H9 (cell line): ENCODE data around the gene VAV3. TPM values are rescaled to one million over a fixed set of nuclear protein-coding genes. Genes with fewer than 3 reads are reported as not detected.

Source experiments
- DNase-seq: peaks from one replicate; pipeline ENCODE4 v3.0.0-alpha.2; 2017
- H2AFZ ChIP-seq: one replicate; pipeline ENCODE4 v1.6.1; 2013; ENCODE audit warnings: mild to moderate bottlenecking, low read length, control low read depth, moderate library complexity
- H2AK5ac ChIP-seq: 2 replicates; pipeline ENCODE4 v1.6.1; 2013; ENCODE audit warnings: low read length, control low read depth, mixed read lengths; ENCODE audit not compliant: insufficient read length
- H2BK120ac ChIP-seq: one replicate; pipeline ENCODE4 v1.6.1; 2013; ENCODE audit warnings: low read depth, mild to moderate bottlenecking, low read length, control low read depth, inconsistent platforms; ENCODE audit not compliant: poor library complexity, severe bottlenecking
- H2BK12ac ChIP-seq: 2 replicates; pipeline ENCODE4 v1.6.1; 2013; ENCODE audit warnings: low read length, control low read depth, mixed read lengths, low read depth; ENCODE audit not compliant: insufficient read length
- H2BK15ac ChIP-seq: 2 replicates; pipeline ENCODE4 v1.6.1; 2013; ENCODE audit warnings: low read depth, low read length, control low read depth
- H2BK20ac ChIP-seq: one replicate; pipeline ENCODE4 v1.6.1; 2013; ENCODE audit warnings: low read depth, mild to moderate bottlenecking, low read length, control low read depth, inconsistent platforms; ENCODE audit not compliant: poor library complexity, severe bottlenecking
- H2BK5ac ChIP-seq: 2 replicates; pipeline ENCODE4 v1.6.1; 2013; ENCODE audit warnings: low read length, control low read depth, mixed read lengths; ENCODE audit not compliant: insufficient read length
- H3K14ac ChIP-seq: 2 replicates; pipeline ENCODE4 v1.6.1; 2013; ENCODE audit warnings: low read length, control low read depth; ENCODE audit not compliant: insufficient read depth
- H3K18ac ChIP-seq: 2 replicates; pipeline ENCODE4 v1.6.1; 2013; ENCODE audit warnings: low read depth, mild to moderate bottlenecking, mixed read lengths, low read length, control low read depth; ENCODE audit not compliant: insufficient read length
- H3K23ac ChIP-seq: 2 replicates; pipeline ENCODE4 v1.6.1; 2013; ENCODE audit warnings: low read length, control low read depth, mixed read lengths, low read depth; ENCODE audit not compliant: insufficient read length
- H3K23me2 ChIP-seq: 2 replicates; pipeline ENCODE4 v1.6.1; 2013; ENCODE audit warnings: low read depth, mild to moderate bottlenecking, mixed read lengths, low read length, control low read depth; ENCODE audit not compliant: insufficient read length, poor library complexity, severe bottlenecking
- H3K27ac ChIP-seq: 2 replicates; pipeline ENCODE4 v1.5.1; 2013; ENCODE audit warnings: low read length, control low read depth, mixed read lengths, low read depth; ENCODE audit not compliant: insufficient read length
- H3K27me3 ChIP-seq: 2 replicates; pipeline ENCODE4 v1.6.1; 2013; ENCODE audit warnings: low read length, control low read depth, inconsistent platforms; ENCODE audit not compliant: insufficient read depth
- H3K4ac ChIP-seq: 2 replicates; pipeline ENCODE4 v1.6.1; 2013; ENCODE audit warnings: low read depth, mild to moderate bottlenecking, control low read depth, inconsistent platforms, low read length, moderate library complexity
- H3K4me1 ChIP-seq: 2 replicates; pipeline ENCODE4 v1.6.1; 2013; ENCODE audit warnings: low read length, control low read depth, inconsistent platforms; ENCODE audit not compliant: insufficient read depth
- H3K4me2 ChIP-seq: 2 replicates; pipeline ENCODE4 v1.6.1; 2013; ENCODE audit warnings: low read length, control low read depth, mixed read lengths; ENCODE audit not compliant: insufficient read length, insufficient read depth
- H3K56ac ChIP-seq: 2 replicates; pipeline ENCODE4 v1.6.1; 2013; ENCODE audit warnings: low read depth, mild to moderate bottlenecking, mixed read lengths, low read length, control low read depth; ENCODE audit not compliant: insufficient read length
- H3K79me1 ChIP-seq: 2 replicates; pipeline ENCODE4 v1.6.1; 2013; ENCODE audit warnings: low read depth, mild to moderate bottlenecking, moderate library complexity, low read length, control low read depth, inconsistent platforms; ENCODE audit not compliant: insufficient read depth, poor library complexity, severe bottlenecking
- H3K79me2 ChIP-seq: 2 replicates; pipeline ENCODE4 v1.6.1; 2013; ENCODE audit warnings: low read length, control low read depth, inconsistent platforms; ENCODE audit not compliant: insufficient read depth
- H3K9ac ChIP-seq: 2 replicates; pipeline ENCODE4 v1.6.1; 2013; ENCODE audit warnings: low read length, control low read depth, mixed read lengths; ENCODE audit not compliant: insufficient read length; ENCODE audit errors: extremely low read depth
- H3K9me3 ChIP-seq: one replicate; pipeline ENCODE4 v1.6.1; 2013; ENCODE audit warnings: low read depth, low read length, inconsistent platforms; ENCODE audit not compliant: control insufficient read depth
- H3T11ph ChIP-seq: one replicate; pipeline ENCODE4 v1.6.1; 2013; ENCODE audit warnings: mild to moderate bottlenecking, low read length, control low read depth, inconsistent platforms
- H4K20me1 ChIP-seq: one replicate; pipeline ENCODE4 v1.6.1; 2013; ENCODE audit not compliant: control insufficient read depth, insufficient read length, insufficient read depth
- H4K5ac ChIP-seq: 2 replicates; pipeline ENCODE4 v1.6.1; 2013; ENCODE audit warnings: low read depth, mild to moderate bottlenecking, mixed read lengths, low read length, control low read depth; ENCODE audit not compliant: insufficient read length
- H4K8ac ChIP-seq: replicated peaks from 2 replicates; pipeline ENCODE4 v1.6.1; 2013; ENCODE audit warnings: low read length, control low read depth, mixed read lengths, low read depth; ENCODE audit not compliant: insufficient read length
- H4K91ac ChIP-seq: 2 replicates; pipeline ENCODE4 v1.6.1; 2013; ENCODE audit warnings: low read depth, mild to moderate bottlenecking, moderate library complexity, mixed read lengths, low read length, control low read depth; ENCODE audit not compliant: insufficient read length
- H3K27ac Mint-ChIP-seq, 3 experiments: 2 replicates in 2 of 3; 3 replicates in 1 of 3; pipeline ENCODE4 v1.8.0; 2020 to 2021; ENCODE audit warnings: mixed read lengths in 3 of 3, mild to moderate bottlenecking in 1 of 3, moderate library complexity in 1 of 3
- H3K27me3 Mint-ChIP-seq: 2 replicates; pipeline ENCODE4 v1.8.0; 2021; ENCODE audit warnings: low read depth, mild to moderate bottlenecking, moderate library complexity, mixed read lengths
- H3K36me3 Mint-ChIP-seq, 3 experiments: 2 replicates in 2 of 3; 3 replicates in 1 of 3; pipeline ENCODE4 v1.8.0; 2020 to 2021; ENCODE audit warnings: low read depth in 3 of 3, mixed read lengths in 3 of 3; ENCODE audit not compliant: insufficient read depth in 1 of 3
- H3K4me1 Mint-ChIP-seq, 2 experiments: 2 replicates each; pipeline ENCODE4 v1.8.0; 2020; ENCODE audit warnings: mixed read lengths in 2 of 2
- H3K4me3 Mint-ChIP-seq, 2 experiments: 2 replicates in 1 of 2; 3 replicates in 1 of 2; pipeline ENCODE4 v1.8.0; 2020 to 2021; ENCODE audit warnings: mild to moderate bottlenecking in 2 of 2, mixed read lengths in 2 of 2, moderate library complexity in 1 of 2
- H3K9me3 Mint-ChIP-seq, 2 experiments: 2 replicates in 1 of 2; 3 replicates in 1 of 2; pipeline ENCODE4 v1.8.0; 2020; ENCODE audit warnings: mild to moderate bottlenecking in 2 of 2, mixed read lengths in 2 of 2, moderate library complexity in 1 of 2
- WGBS: extraction: QIAGEN DNeasy Blood & Tissue Kit; methylation state at CpG from one replicate; pipeline ENCODE4 v1.1.7; 2013; ENCODE audit warnings: missing lambda C conversion rate, low lambda C conversion rate, mixed read lengths; ENCODE audit not compliant: insufficient read length; ENCODE audit errors: extremely low coverage; 5-methylcytosine and 5-hydroxymethylcytosine counted together
- total RNA-seq: library from RNA; stranded (reverse); gene quantifications from 2 replicates; pipeline ENCODE4 v1.2.1, GENCODE V29; 2021
- TF ChIP-seq, protein P1 (sequence below): fragments of 200-600 bp; sonication (generic); conservative IDR thresholded peaks from 3 replicates; pipeline ENCODE4 v1.8.0; 2021; ENCODE audit warnings: antibody characterized with exemption, mild to moderate bottlenecking

Gene VAV3
- total RNA-seq, 1 experiment from 2014 or later, result 5.1 TPM

DNA sequence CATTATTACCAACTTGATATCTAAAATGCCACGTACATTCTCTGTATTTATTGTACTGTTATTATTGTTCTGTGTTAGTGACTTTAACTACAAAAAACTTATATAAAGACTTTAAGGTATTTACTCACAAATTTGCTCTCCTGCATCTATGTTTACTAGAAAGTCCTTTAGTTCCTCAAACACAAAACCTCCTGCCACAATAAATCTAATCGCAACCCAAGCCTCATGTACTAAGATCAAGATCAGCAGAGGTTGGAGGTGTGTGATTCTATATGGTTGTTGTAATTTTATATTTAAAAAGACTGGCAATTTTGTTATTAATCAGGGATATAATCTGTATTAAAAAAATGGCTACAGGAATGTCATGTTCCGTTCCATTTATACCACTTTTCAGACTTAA, 68.6 kb downstream of the VAV3 start:
- H4K20me1 ChIP-seq, result no peaks in the 10 kb centered on the region
- no peak overlapping the region for H3K56ac ChIP-seq
- H2BK20ac ChIP-seq, result no peak overlapping the region
- H3K23ac ChIP-seq, result no peak overlapping the region
- no CpG with 5 or more reads among the region's 3 CpGs for WGBS
- H3K9ac ChIP-seq, result no peak overlapping the region
- no peak overlapping the region for H4K5ac ChIP-seq
- H3T11ph ChIP-seq, result no peak overlapping the region
- H3K27ac Mint-ChIP-seq, result no peak overlapping the region
- H3K79me1 ChIP-seq, result peaks cover 3% of the 10 kb centered on the region
- no peaks in the 10 kb centered on the region for H3K9me3 ChIP-seq
- H4K8ac ChIP-seq, result no peak overlapping the region
- no peak overlapping the region for H2BK5ac ChIP-seq
- DNase-seq, result no peak
- H3K36me3 Mint-ChIP-seq, result peaks cover 6 to 15% (median 14%) of the 10 kb centered on the region in 3 experiments
- no peak overlapping the region for H2AFZ ChIP-seq
- TF ChIP-seq, protein P1, sequence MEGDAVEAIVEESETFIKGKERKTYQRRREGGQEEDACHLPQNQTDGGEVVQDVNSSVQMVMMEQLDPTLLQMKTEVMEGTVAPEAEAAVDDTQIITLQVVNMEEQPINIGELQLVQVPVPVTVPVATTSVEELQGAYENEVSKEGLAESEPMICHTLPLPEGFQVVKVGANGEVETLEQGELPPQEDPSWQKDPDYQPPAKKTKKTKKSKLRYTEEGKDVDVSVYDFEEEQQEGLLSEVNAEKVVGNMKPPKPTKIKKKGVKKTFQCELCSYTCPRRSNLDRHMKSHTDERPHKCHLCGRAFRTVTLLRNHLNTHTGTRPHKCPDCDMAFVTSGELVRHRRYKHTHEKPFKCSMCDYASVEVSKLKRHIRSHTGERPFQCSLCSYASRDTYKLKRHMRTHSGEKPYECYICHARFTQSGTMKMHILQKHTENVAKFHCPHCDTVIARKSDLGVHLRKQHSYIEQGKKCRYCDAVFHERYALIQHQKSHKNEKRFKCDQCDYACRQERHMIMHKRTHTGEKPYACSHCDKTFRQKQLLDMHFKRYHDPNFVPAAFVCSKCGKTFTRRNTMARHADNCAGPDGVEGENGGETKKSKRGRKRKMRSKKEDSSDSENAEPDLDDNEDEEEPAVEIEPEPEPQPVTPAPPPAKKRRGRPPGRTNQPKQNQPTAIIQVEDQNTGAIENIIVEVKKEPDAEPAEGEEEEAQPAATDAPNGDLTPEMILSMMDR, result no peak
- no peak overlapping the region for H3K4me2 ChIP-seq
- peaks cover 11 to 17% of the 10 kb centered on the region in 2 experiments for H3K4me1 Mint-ChIP-seq
- H3K14ac ChIP-seq, result no peak overlapping the region
- no peak overlapping the region for H2BK12ac ChIP-seq
- H4K91ac ChIP-seq, result no peak overlapping the region
- peaks cover 7 to 10% of the 10 kb centered on the region in 2 experiments for H3K9me3 Mint-ChIP-seq
- no peak overlapping the region for H3K4me3 Mint-ChIP-seq
- H3K18ac ChIP-seq, result no peak overlapping the region
- no peak overlapping the region for H2BK15ac ChIP-seq
- H3K27me3 Mint-ChIP-seq, result peaks cover 1% of the 10 kb centered on the region; the same call in 1 of the 2 replicates
- no peaks in the 10 kb centered on the region for H3K23me2 ChIP-seq
- no peak overlapping the region for H2AK5ac ChIP-seq
- H3K4ac ChIP-seq, result no peak overlapping the region
- peaks cover 2% of the 10 kb centered on the region; the same call in 1 of the 2 replicates for H3K4me1 ChIP-seq
- H3K27me3 ChIP-seq, result no peaks in the 10 kb centered on the region
- no peak overlapping the region for H2BK120ac ChIP-seq
- no peaks in the 10 kb centered on the region for H3K79me2 ChIP-seq
- no peak overlapping the region for H3K27ac ChIP-seq
